IMR-90 (cell line): ENCODE measurements around the gene PCK2. TPM values are rescaled to one million over a fixed set of nuclear protein-coding genes. Genes with fewer than 3 reads are reported as not detected.

Source experiments
- ATAC-seq: fragments of 200-7000 bp; cut with Tn5 transposase; 2 replicates; pipeline ENCODE4 v1.9.1; 2020; ENCODE audit warnings: low read depth, mild to moderate bottlenecking, moderate library complexity
- BruUV-seq: library from RNA; stranded (reverse); fragments of 400-500 nt; replicated peaks from 2 replicates; lab custom pipeline; 2021; lab: Mats Ljungman, UMichigan
- CTCF ChIA-PET: fragments of 300-600 bp; formaldehyde crosslinking; extraction: SDS; loops from one replicate; lab custom pipeline; 2021; ENCODE audit warnings: antibody characterized with exemption; lab: Yijun Ruan, JAX
- POLR2A ChIA-PET: fragments of 300-600 bp; sonication (Branson Sonifier 250); formaldehyde crosslinking; loops from one replicate; lab custom pipeline; 2022; ENCODE audit warnings: antibody characterized with exemption; ENCODE audit not compliant: unreplicated experiment; lab: Charles Lee
- DNase-seq: peaks from one replicate; pipeline ENCODE4 v3.0.0; 2013
- H2AFZ ChIP-seq: replicated peaks from 2 replicates; pipeline ENCODE3; 2013; ENCODE audit warnings: low read length, mild to moderate bottlenecking; ENCODE audit not compliant: poor library complexity
- H2AK5ac ChIP-seq: 2 replicates; pipeline ENCODE4 v1.6.1; 2013; ENCODE audit warnings: low read depth, low read length, inconsistent platforms
- H2AK9ac ChIP-seq: replicated peaks from 2 replicates; pipeline ENCODE3; 2013; ENCODE audit warnings: mild to moderate bottlenecking, low read depth, low read length, moderate library complexity; ENCODE audit not compliant: poor library complexity
- H2BK120ac ChIP-seq: 2 replicates; pipeline ENCODE4 v1.6.1; 2013; ENCODE audit warnings: low read depth, low read length, inconsistent platforms
- H2BK15ac ChIP-seq: 3 replicates; pipeline ENCODE4 v1.6.1; 2013; ENCODE audit warnings: low read depth, low read length, inconsistent platforms
- H2BK20ac ChIP-seq: 2 replicates; pipeline ENCODE4 v1.6.1; 2013; ENCODE audit warnings: low read depth, mild to moderate bottlenecking, inconsistent platforms, low read length, moderate library complexity
- H2BK5ac ChIP-seq: 2 replicates; pipeline ENCODE4 v1.6.1; 2013; ENCODE audit warnings: mild to moderate bottlenecking, low read depth, low read length, inconsistent platforms; ENCODE audit not compliant: poor library complexity, severe bottlenecking
- H3K14ac ChIP-seq: replicated peaks from 2 replicates; pipeline ENCODE4 v1.6.1; 2013; ENCODE audit warnings: low read depth, low read length, inconsistent platforms
- H3K18ac ChIP-seq: 2 replicates; pipeline ENCODE4 v1.6.1; 2013; ENCODE audit warnings: low read depth, low read length, control low read depth
- H3K23ac ChIP-seq: 2 replicates; pipeline ENCODE4 v1.6.1; 2013; ENCODE audit warnings: low read depth, low read length, inconsistent platforms
- H3K27ac ChIP-seq: 2 replicates; pipeline ENCODE4 v1.5.1; 2013; ENCODE audit warnings: mild to moderate bottlenecking, control low read depth, low read length; ENCODE audit not compliant: insufficient read depth
- H3K27me3 ChIP-seq: 2 replicates; pipeline ENCODE4 v1.6.1; 2013; ENCODE audit warnings: low read length; ENCODE audit not compliant: control insufficient read depth, insufficient read depth
- H3K36me3 ChIP-seq: 2 replicates; pipeline ENCODE4 v1.6.1; 2013; ENCODE audit warnings: low read length, mixed read lengths; ENCODE audit not compliant: control insufficient read depth, insufficient read depth
- H3K4ac ChIP-seq: 2 replicates; pipeline ENCODE4 v1.6.1; 2013; ENCODE audit warnings: low read depth, low read length, inconsistent platforms
- H3K4me1 ChIP-seq: 2 replicates; pipeline ENCODE4 v1.6.1; 2013; ENCODE audit warnings: low read length, mixed read lengths; ENCODE audit not compliant: control insufficient read depth, insufficient read depth
- H3K4me2 ChIP-seq: 2 replicates; pipeline ENCODE4 v1.6.1; 2013; ENCODE audit warnings: low read depth, mild to moderate bottlenecking, control low read depth, low read length, moderate library complexity
- H3K4me3 ChIP-seq: 2 replicates; pipeline ENCODE4 v1.5.1; 2013; ENCODE audit warnings: low read depth, mild to moderate bottlenecking, control low read depth, low read length, moderate library complexity; ENCODE audit not compliant: insufficient read depth
- H3K56ac ChIP-seq: 2 replicates; pipeline ENCODE4 v1.6.1; 2013; ENCODE audit warnings: low read length, inconsistent platforms; ENCODE audit not compliant: insufficient read depth; ENCODE audit errors: extremely low read depth
- H3K79me1 ChIP-seq, 2 experiments: 2 replicates each; pipeline ENCODE4 v1.6.1; 2013; ENCODE audit warnings: low read length in 2 of 2, inconsistent platforms in 1 of 2, low read depth in 1 of 2
- H3K9ac ChIP-seq: 2 replicates; pipeline ENCODE4 v1.6.1; 2013; ENCODE audit warnings: low read depth, low read length, control low read depth
- H3K9me1 ChIP-seq: 2 replicates; pipeline ENCODE4 v1.6.1; 2013; ENCODE audit warnings: low read length, inconsistent platforms; ENCODE audit not compliant: insufficient read depth
- H3K9me3 ChIP-seq: 2 replicates; pipeline ENCODE4 v1.6.1; 2013; ENCODE audit warnings: low read length; ENCODE audit not compliant: control insufficient read depth, insufficient read depth
- H4K20me1 ChIP-seq: 2 replicates; pipeline ENCODE4 v1.6.1; 2013; ENCODE audit warnings: low read length, inconsistent platforms; ENCODE audit not compliant: insufficient read depth
- H4K5ac ChIP-seq: 2 replicates; pipeline ENCODE4 v1.6.1; 2013; ENCODE audit warnings: mild to moderate bottlenecking, low read depth, low read length, control low read depth
- H4K8ac ChIP-seq, 2 experiments: 2 replicates each; pipeline ENCODE4 v1.6.1; 2013; ENCODE audit warnings: low read depth in 2 of 2, low read length in 2 of 2, control low read depth in 1 of 2, inconsistent platforms in 1 of 2
- H4K91ac ChIP-seq: 2 replicates; pipeline ENCODE4 v1.6.1; 2013; ENCODE audit warnings: low read depth, low read length, inconsistent platforms; ENCODE audit not compliant: insufficient read depth
- BHLHE40 ChIP-seq: fragments of 150-350 bp; IDR thresholded peaks from 2 replicates; pipeline ENCODE4 v1.6.1; 2016; ENCODE audit warnings: mild to moderate bottlenecking, low read depth, low read length
- CEBPB ChIP-seq: IDR thresholded peaks from 2 replicates; pipeline ENCODE4 v1.6.1; 2012; ENCODE audit warnings: low read depth, low read length, improper control_type of control experiment
- CHD1 ChIP-seq: IDR thresholded peaks from 2 replicates; pipeline ENCODE4 v1.6.1; 2012; ENCODE audit warnings: low read depth, low read length, improper control_type of control experiment
- ELK1 ChIP-seq: fragments of 150-350 bp; IDR thresholded peaks from 2 replicates; pipeline ENCODE4 v1.6.1; 2016; ENCODE audit warnings: low read depth, mild to moderate bottlenecking, low read length, moderate library complexity, borderline replicate concordance
- FOS ChIP-seq: fragments of 150-350 bp; IDR thresholded peaks from 2 replicates; pipeline ENCODE4 v1.6.1; 2016; ENCODE audit warnings: low read depth, low read length
- MAFK ChIP-seq: IDR thresholded peaks from 2 replicates; pipeline ENCODE4 v1.6.1; 2012; ENCODE audit warnings: low read depth, low read length, improper control_type of control experiment
- MAZ ChIP-seq: IDR thresholded peaks from 2 replicates; pipeline ENCODE4 v1.6.1; 2012; ENCODE audit warnings: low read depth, mild to moderate bottlenecking, low read length, improper control_type of control experiment, moderate library complexity, borderline replicate concordance
- MXI1 ChIP-seq: IDR thresholded peaks from 2 replicates; pipeline ENCODE4 v1.6.1; 2012; ENCODE audit warnings: low read depth, mild to moderate bottlenecking, low read length, moderate library complexity, borderline replicate concordance
- NFE2L2 ChIP-seq: fragments of 150-350 bp; IDR thresholded peaks from 2 replicates; pipeline ENCODE4 v1.6.1; 2016; ENCODE audit warnings: low read depth, mild to moderate bottlenecking, low read length
- POLR2A ChIP-seq: IDR thresholded peaks from 2 replicates; pipeline ENCODE4 v1.6.1; 2012; ENCODE audit warnings: mild to moderate bottlenecking, low read depth, low read length
- RAD21 ChIP-seq: IDR thresholded peaks from 2 replicates; pipeline ENCODE4 v1.6.1; 2012; ENCODE audit warnings: low read length, improper control_type of control experiment
- RCOR1 ChIP-seq: IDR thresholded peaks from 2 replicates; pipeline ENCODE4 v1.6.1; 2012; ENCODE audit warnings: mild to moderate bottlenecking, low read length, improper control_type of control experiment; ENCODE audit not compliant: insufficient replicate concordance
- RFX5 ChIP-seq: IDR thresholded peaks from 2 replicates; pipeline ENCODE4 v1.8.0; 2012; ENCODE audit warnings: low read depth, mild to moderate bottlenecking, low read length, moderate library complexity
- SMC3 ChIP-seq: fragments of 150-350 bp; IDR thresholded peaks from 2 replicates; pipeline ENCODE4 v1.6.1; 2016; ENCODE audit warnings: low read depth, mild to moderate bottlenecking, antibody characterized with exemption, low read length, moderate library complexity
- USF2 ChIP-seq: fragments of 150-350 bp; IDR thresholded peaks from 2 replicates; pipeline ENCODE4 v1.6.1; 2017; ENCODE audit warnings: mild to moderate bottlenecking, antibody characterized with exemption, low read length, low read depth
- WGBS, 2 experiments: methylation state at CpG; one replicate each; pipeline versions ENCODE4 v1.1.5 to v1.1.7; 2013; ENCODE audit warnings: missing lambda C conversion rate in 2 of 2; ENCODE audit not compliant: insufficient read length in 1 of 2; ENCODE audit errors: extremely low coverage in 2 of 2; 5-methylcytosine and 5-hydroxymethylcytosine counted together
- dilution Hi-C: fragments of 300-500 bp; cut with HindIII; formaldehyde crosslinking; loops from one replicate; pipeline ENCODE4 v1.14.3; 2018; ENCODE audit warnings: low sequenced_read_pairs; ENCODE audit not compliant: unreplicated experiment
- in situ Hi-C: fragments of 300-500 bp; cut with MboI; formaldehyde crosslinking; loops from 3 replicates; pipeline ENCODE4 v1.14.3; 2019; ENCODE audit warnings: low sequenced_read_pairs, inconsistent platforms, mixed read lengths
- intact Hi-C: fragments of 100-400 bp; cut with micrococcal nuclease; formaldehyde crosslinking; loops from 2 replicates; pipeline ENCODE4 v1.10.0; 2022
- polyA plus RNA-seq, 3 experiments: library from polyadenylated mRNA; depleted of rRNA; stranded (reverse); fragments of >200 nt; gene quantifications; 2 replicates each; pipeline ENCODE4 v1.2.3, GENCODE V29; 2012; ENCODE audit warnings: low replicate concordance in 1 of 3
- total RNA-seq: library from RNA; depleted of rRNA; stranded (reverse); fragments of >200 nt; gene quantifications from 2 replicates; pipeline ENCODE4 v1.2.3, GENCODE V29; 2012
- TF ChIP-seq, protein P1 (sequence below): conservative IDR thresholded peaks from 2 replicates; pipeline ENCODE4 v1.5.1; 2012; ENCODE audit warnings: mild to moderate bottlenecking, low read depth, low read length, improper control_type of control experiment

Gene PCK2
- total and polyA plus RNA-seq, 2 of the 4 experiments (the other 2 are of a cell fraction), result 13.4 to 29.4 TPM

- Histone ChIP-seq H3K9me1 (peaks cover 12% of the 10 kb centered on the region), H3K4me1 (peaks cover 8% of the 10 kb centered on the region; the same call in 1 of the 2 replicates), H3K4ac (no peak overlapping the region), H3K27me3 (no peaks in the 10 kb centered on the region), H3K4me3 (no peak overlapping the region), H3K9me3 (no peaks in the 10 kb centered on the region), H4K20me1 (0 out of 2 replicates have a peak, but pooled peaks cover 6% of the 10 kb centered on the region), H3K27ac (no peak overlapping the region), H3K14ac (no peak overlapping the region), H3K18ac (no peak overlapping the region), H3K4me2 (no peak overlapping the region), H2AFZ (no peak overlapping the region), H3K23ac (no peak overlapping the region), H2BK15ac (no peak overlapping the region), H3K9ac (no peak overlapping the region), H3K79me1 (peaks cover 10 to 18% of the 10 kb centered on the region in 2 experiments; a peak in 3 of 4 replicates), H2AK9ac (no peak overlapping the region), H2BK5ac (no peak overlapping the region), H4K5ac (no peak overlapping the region), H4K91ac (no peak overlapping the region), H4K8ac (no peak overlapping the region), H2BK20ac (no peak overlapping the region), H3K56ac (no peak overlapping the region), H3K36me3 (peaks cover 6% of the 10 kb centered on the region), H2BK120ac (no peak overlapping the region), H2AK5ac (no peak overlapping the region)
- POLR2A ChIA-PET, result no interaction called here
- CTCF ChIA-PET, result no interaction called here
- TF ChIP-seq RFX5, result no peak
- no peak for TF ChIP-seq MAFK
- no peak for TF ChIP-seq BHLHE40
- no peak for TF ChIP-seq RAD21
- no peak for TF ChIP-seq NFE2L2
- TF ChIP-seq MXI1, result no peak
- no peak for TF ChIP-seq CEBPB
- TF ChIP-seq ELK1, result no peak
- TF ChIP-seq CHD1, result no peak
- no peak for TF ChIP-seq SMC3
- TF ChIP-seq, protein P1, sequence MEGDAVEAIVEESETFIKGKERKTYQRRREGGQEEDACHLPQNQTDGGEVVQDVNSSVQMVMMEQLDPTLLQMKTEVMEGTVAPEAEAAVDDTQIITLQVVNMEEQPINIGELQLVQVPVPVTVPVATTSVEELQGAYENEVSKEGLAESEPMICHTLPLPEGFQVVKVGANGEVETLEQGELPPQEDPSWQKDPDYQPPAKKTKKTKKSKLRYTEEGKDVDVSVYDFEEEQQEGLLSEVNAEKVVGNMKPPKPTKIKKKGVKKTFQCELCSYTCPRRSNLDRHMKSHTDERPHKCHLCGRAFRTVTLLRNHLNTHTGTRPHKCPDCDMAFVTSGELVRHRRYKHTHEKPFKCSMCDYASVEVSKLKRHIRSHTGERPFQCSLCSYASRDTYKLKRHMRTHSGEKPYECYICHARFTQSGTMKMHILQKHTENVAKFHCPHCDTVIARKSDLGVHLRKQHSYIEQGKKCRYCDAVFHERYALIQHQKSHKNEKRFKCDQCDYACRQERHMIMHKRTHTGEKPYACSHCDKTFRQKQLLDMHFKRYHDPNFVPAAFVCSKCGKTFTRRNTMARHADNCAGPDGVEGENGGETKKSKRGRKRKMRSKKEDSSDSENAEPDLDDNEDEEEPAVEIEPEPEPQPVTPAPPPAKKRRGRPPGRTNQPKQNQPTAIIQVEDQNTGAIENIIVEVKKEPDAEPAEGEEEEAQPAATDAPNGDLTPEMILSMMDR, result no peak
- TF ChIP-seq MAZ, result no peak
- TF ChIP-seq RCOR1, result no peak
- TF ChIP-seq USF2, result no peak
- TF ChIP-seq FOS, result no peak
- TF ChIP-seq POLR2A, result no peak
- dilution Hi-C loops, result no loop called here
- no CpG with 5 or more reads among the region's 2 CpGs for WGBS, 2 experiments
- no peak for DNase-seq
- in situ Hi-C loops, result loop anchor here (10.0 to 25.0 kb wide), 3 partner anchors 302 to 1046 kb away; partner anchors contain the start of genes ACIN1, BCL2L2, C14orf119 and PABPN1
- intact Hi-C loops, result no loop called here
- no TSS peak for BruUV-seq
- no peak for ATAC-seq
Measured at GRCh38 chr14:24132976-24133375, 38.9 kb downstream of the PCK2 start.
